Lower leg skin (tissue), 4 donors: ENCODE data around the gene KPNB1. TPM values are rescaled to one million over a fixed set of nuclear protein-coding genes. Genes with fewer than 3 reads are reported as not detected.

Experiments
- DNase-seq, 2 donors: peaks; one replicate each; pipeline ENCODE4 v3.0.0-alpha.2; 2019; ENCODE audit warnings: low spot score in 2 of 2
- H3K4me3 ChIP-seq: fragments of 200-600 bp; sonication (generic); 2 replicates; pipeline ENCODE4 v1.5.1; 2017; ENCODE audit warnings: mild to moderate bottlenecking, low read depth; ENCODE audit not compliant: poor library complexity, severe bottlenecking
- POLR2A ChIP-seq, 2 donors: fragments of 450-650 bp; IDR thresholded peaks; one replicate each; pipeline ENCODE4 v1.6.1; 2016 to 2017; ENCODE audit warnings: antibody characterized with exemption in 2 of 2, mild to moderate bottlenecking in 1 of 2, moderate library complexity in 1 of 2
- WGBS, 2 donors: methylation state at CpG; one replicate each; pipeline ENCODE4 v1.1.5; 2018; 5-methylcytosine and 5-hydroxymethylcytosine counted together
- intact Hi-C: fragments of 100-400 bp; cut with DNase I; formaldehyde crosslinking; loops from one replicate; pipeline ENCODE4 v1.15.0; 2023; ENCODE audit warnings: low total_unique reads
- total RNA-seq, 4 donors: library from RNA; depleted of rRNA; stranded (reverse); fragments of >200 nt; gene quantifications; one replicate each; pipeline ENCODE4 v1.1.0, GENCODE V29; 2016
- TF ChIP-seq, protein P1 (sequence below), 3 donors: fragments of 450-650 bp; IDR thresholded peaks; one replicate each; pipeline ENCODE4 v1.5.1; 2016; ENCODE audit warnings: antibody characterized with exemption in 3 of 3, mild to moderate bottlenecking in 3 of 3, moderate library complexity in 2 of 3

The KPNB1 gene
- total RNA-seq, 4 donors from 2014 or later = 114 to 189 (median 124) TPM

DNA sequence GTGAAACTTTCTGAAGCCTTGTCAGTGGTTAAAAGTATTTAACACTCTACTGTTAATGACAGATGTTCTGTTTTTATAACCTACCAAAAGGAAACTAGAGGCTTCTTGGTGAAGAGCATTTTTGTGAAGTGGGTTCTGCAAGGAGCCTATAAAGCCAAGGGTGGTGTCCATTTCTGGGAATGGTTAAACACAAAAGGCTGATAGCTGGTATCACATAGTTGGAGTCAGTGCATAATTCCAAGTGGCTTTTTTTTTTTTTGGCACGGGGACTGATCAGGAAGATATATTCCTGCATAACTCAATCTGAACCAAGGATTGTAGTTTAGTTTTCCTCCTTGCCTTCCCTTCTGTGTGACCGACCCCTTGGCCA lies 27.6 kb upstream of the KPNB1 start:
- DNase-seq = no peak
- 37 to 40% methylated on average over 2 of the region's 2 CpGs for WGBS, 2 donors
- TF ChIP-seq POLR2A (IDR thresholded peaks at IDR 0.05) = no peak
- TF ChIP-seq, protein P1, sequence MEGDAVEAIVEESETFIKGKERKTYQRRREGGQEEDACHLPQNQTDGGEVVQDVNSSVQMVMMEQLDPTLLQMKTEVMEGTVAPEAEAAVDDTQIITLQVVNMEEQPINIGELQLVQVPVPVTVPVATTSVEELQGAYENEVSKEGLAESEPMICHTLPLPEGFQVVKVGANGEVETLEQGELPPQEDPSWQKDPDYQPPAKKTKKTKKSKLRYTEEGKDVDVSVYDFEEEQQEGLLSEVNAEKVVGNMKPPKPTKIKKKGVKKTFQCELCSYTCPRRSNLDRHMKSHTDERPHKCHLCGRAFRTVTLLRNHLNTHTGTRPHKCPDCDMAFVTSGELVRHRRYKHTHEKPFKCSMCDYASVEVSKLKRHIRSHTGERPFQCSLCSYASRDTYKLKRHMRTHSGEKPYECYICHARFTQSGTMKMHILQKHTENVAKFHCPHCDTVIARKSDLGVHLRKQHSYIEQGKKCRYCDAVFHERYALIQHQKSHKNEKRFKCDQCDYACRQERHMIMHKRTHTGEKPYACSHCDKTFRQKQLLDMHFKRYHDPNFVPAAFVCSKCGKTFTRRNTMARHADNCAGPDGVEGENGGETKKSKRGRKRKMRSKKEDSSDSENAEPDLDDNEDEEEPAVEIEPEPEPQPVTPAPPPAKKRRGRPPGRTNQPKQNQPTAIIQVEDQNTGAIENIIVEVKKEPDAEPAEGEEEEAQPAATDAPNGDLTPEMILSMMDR (IDR thresholded peaks at IDR 0.05) = no peak
- intact Hi-C loops = no loop called here
- H3K4me3 ChIP-seq = no peak overlapping the region

DNA sequence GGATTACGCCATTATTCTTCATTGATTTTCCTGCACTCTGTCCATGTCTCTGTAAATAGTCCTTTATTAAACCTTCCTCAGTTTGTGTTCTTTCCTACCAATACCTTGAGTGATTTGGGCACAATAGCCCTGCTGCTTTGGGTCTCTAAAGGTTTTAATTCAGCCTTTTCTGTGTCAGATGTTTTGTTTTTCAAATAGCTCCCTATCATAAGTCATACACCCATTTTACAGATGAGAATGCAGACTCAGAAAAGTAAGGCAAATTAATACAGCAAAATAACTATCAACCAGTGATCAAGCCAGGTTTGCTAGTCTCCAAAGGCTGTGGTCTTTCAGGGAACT lies 25.0 kb upstream of the KPNB1 start:
- no peak for TF ChIP-seq POLR2A (IDR thresholded peaks at IDR 0.05)
- TF ChIP-seq, protein P1 (IDR thresholded peaks at IDR 0.05) = no peak
- DNase-seq = no peak
- intact Hi-C loops = no loop called here
- H3K4me3 ChIP-seq = no peak overlapping the region
- 66 to 92% methylated on average over 1 of the region's 1 CpG for WGBS, 2 donors

DNA sequence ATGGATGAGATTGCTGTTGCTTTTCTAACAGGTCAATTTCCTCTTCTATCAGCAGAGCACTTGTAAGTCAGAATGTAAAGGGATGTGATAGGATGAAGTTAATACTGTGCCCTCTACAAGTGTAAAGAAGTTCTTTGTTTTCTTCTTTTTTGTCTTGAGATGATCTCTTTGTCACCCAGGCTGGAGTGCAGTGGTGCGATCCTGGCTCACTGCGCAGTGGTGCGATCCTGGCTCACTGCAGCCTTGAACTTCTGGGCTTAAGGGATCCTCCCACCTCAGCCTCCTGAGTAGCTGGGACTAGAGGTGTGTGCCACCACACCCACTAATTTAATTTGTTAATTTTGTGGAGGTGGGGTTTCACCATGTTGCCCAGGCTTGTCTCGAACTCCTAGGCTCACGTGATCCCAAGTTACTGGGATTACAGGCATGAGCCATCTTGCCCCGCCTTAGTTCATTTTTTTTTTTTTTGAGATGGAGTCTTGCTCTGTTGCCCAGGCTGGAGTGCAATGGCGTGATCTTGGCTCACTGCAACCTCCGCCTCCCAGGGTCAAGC lies 21.6 kb upstream of the KPNB1 start:
- TF ChIP-seq, protein P1 (IDR thresholded peaks at IDR 0.05) = no peak
- no peak for TF ChIP-seq POLR2A (IDR thresholded peaks at IDR 0.05)
- H3K4me3 ChIP-seq = no peak overlapping the region
- no peak for DNase-seq
- intact Hi-C loops = no loop called here
- 79 to 81% methylated on average over 8 of the region's 8 CpGs for WGBS, 2 donors

DNA sequence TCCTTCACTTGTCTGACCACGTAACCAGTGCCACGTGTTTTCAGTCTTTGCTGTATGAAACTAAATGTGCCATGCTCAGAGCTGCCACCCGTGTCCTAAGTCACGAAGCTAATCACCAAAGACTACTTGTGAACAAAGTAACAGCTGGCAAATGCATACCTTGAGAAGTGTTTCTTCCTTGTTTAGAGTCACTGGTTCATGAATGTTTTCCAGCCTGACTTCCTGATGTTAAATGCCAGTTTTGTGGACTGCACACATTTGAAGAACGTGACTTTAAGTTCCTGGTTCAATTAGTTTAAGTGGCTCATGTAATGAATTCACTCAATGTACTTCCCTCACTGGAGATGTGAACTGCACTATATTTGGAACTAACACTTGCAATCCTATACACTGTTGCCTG lies 19.9 kb upstream of the KPNB1 start:
- TF ChIP-seq, protein P1 (IDR thresholded peaks at IDR 0.05) = no peak
- TF ChIP-seq POLR2A (IDR thresholded peaks at IDR 0.05) = no peak
- intact Hi-C loops = no loop called here
- DNase-seq = no peak
- no peak overlapping the region for H3K4me3 ChIP-seq
- WGBS, 2 donors = 62 to 69% methylated on average over 5 of the region's 5 CpGs

DNA sequence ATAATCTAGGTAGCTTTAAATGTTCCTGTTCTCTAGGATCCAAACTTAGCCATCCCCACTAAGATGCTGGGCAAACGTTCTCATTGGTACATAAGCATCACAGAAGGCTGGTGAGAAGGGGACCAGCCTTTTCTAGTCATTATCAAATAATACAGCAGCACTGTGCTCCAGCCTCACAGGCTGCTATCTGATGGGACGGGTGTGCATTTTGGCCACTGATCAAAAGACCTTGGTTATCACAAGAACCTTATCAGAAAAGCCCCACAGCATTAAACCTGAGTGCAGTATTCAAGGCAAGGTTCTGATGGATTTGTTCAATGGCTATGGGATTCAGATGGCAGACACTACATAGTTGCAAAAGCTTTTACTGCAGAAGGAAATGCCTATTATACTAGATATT lies 19.1 kb upstream of the KPNB1 start:
- TF ChIP-seq POLR2A (IDR thresholded peaks at IDR 0.05) = no peak
- TF ChIP-seq, protein P1 (IDR thresholded peaks at IDR 0.05) = no peak
- DNase-seq = no peak
- WGBS, 2 donors = 68 to 74% methylated on average over 2 of the region's 2 CpGs
- no peak overlapping the region for H3K4me3 ChIP-seq
- intact Hi-C loops = no loop called here

DNA sequence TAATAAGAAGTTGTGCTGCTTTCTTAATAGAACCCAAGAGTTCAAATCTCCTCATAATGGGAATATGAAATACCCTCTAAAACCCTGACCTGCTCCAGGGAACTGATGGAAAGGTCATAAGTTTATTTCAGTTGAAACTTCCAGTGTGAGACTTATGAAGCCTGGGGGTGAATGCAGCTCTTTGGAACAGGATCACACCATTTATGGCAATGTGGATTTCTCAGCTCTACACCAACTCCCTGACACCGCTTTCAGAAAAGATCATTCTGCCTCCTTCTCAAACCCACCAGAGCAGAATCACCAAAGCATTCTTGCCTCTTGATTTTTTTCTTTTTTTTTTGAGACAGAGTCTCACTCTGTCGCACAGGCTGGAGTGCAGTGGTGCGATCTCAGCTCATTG lies 16.7 kb upstream of the KPNB1 start:
- no peak for DNase-seq
- intact Hi-C loops = no loop called here
- no peak overlapping the region for H3K4me3 ChIP-seq
- TF ChIP-seq, protein P1 (IDR thresholded peaks at IDR 0.05) = no peak
- no peak for TF ChIP-seq POLR2A (IDR thresholded peaks at IDR 0.05)
- WGBS, 2 donors = 90% methylated on average over 3 of the region's 3 CpGs
